HG02763 (cell line): ENCODE data around the gene CGB2.
"Not testable (repeated sequence)": the region's sequence is repeated elsewhere in the genome, so short reads cannot be mapped to it uniquely, and the experiment has no call there.

ENCODE experiments used
- ATAC-seq: cut with Tn5 transposase; IDR thresholded peaks from one replicate; pipeline ENCODE4 v1.9.1; 2021; ENCODE audit warnings: mild to moderate bottlenecking, moderate library complexity; ENCODE audit not compliant: unreplicated experiment

The CGB2 gene

DNA sequence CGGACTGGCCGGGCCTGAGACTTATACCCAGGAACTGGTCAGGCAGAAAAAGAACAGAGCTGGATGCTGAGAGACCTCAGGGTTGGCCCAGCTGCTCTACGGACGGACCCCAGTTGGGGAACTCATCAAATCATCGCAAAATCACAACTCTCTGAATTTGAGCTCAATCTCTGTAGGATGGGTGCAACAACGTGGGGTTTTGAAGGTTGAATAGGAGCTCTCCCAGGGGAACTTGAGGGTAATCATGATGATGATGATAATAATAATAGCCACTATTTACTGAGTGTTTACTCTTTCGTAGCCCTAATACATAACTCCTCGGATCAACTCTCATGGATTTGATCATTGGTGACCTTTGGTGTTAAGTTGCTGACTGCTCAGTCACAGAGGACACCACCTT, 1.4 kb upstream of the CGB2 start:
- not testable (repeated sequence) for ATAC-seq

DNA sequence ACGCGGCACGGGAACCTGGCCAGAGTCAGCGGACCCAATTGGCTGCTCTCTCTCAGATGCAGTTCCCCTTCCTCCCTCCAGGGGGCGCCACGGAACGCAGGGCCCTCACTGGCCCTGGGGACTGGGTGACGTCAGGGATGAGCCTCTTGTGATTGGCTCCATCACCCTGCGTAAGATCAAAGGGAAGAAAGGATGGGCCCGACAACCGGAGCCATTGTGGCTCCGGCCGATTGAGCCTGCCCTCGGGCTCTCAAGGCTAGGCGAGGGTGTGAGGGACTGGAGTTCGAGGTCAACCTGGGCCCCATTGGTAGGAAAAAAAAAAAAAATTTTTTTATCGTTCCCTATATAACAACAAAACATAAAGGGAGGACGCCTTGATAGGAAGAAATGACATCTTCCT, 5.1 kb downstream of the CGB2 start, which contains the start of gene CGB1:
TSS of gene CGB1 (minus strand) at position 81 of the 400 bp plus-strand sequence. CDS start 184 bp downstream, outside the sequence.
- ATAC-seq = not testable (repeated sequence)

DNA sequence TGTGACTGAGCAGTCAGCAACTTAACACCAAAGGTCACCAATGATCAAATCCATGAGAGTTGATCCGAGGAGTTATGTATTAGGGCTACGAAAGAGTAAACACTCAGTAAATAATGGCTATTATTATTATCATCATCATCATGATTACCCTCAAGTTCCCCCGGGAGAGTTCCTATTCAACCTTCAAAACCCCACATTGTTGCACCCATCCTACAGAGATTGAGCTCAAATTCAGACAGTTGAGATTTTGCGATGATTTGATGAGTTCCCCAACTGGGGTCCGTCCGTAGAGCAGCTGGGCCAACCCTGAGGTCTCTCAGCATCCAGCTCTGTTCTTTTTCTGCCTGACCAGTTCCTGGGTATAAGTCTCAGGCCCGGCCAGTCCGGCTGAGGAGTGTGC, 6.4 kb downstream of the CGB2 start:
- ATAC-seq = not testable (repeated sequence)

DNA sequence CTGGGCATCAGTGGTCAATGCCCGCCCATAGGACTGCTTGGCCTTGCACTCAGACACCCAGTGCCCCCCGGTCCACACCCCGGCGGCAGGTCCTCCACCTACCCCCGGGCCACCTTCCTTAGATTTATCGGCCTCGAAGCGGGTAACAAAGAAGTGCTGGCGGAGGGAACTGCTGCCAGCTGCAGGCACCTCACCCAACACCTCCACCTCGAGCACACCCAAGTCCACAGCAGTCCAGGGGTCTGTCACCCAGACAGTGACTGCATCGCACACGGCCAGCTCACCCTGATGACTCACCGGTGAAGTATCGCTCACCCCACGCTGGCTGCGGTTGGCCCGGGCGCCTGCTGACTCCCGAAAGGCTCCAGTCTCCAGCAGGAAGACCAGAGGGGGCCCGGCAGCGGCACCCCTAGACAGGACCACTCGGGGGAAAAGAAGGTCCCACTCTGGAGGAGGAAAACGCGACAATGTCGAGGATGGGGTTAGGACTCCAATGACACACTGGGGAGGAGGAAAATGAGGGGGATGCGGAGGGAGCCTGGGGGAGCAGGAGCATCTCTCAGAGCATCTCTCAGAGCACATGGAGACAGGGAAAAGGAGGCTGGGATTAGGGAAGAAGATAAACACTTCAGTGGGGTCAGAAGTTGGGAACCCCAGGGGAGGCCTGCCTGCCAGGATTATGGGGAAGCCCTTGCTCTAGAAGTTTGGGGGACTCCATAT, 7.0 kb downstream of the CGB2 start:
- ATAC-seq = not testable (repeated sequence)

DNA sequence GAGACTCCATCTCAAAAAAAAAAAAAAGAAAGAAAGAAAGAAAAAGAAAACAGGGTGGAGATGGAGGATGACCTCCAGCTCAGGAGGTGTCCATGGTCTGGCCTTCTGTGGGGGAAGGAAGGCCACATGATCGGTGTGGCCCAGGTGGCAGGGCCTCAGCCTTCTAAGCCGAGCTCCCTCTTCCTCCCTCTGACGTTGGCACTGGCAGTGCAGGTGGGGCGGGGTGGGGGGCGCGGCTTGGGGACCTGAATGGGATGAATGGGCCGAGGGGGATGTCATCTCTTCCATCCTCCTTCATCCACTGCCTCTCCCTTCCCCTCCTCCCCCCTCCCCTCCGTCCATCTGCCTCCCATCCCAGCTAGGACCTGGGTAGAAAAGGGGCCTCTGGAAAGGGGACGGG, 8.0 kb downstream of the CGB2 start:
- ATAC-seq = not testable (repeated sequence)

DNA sequence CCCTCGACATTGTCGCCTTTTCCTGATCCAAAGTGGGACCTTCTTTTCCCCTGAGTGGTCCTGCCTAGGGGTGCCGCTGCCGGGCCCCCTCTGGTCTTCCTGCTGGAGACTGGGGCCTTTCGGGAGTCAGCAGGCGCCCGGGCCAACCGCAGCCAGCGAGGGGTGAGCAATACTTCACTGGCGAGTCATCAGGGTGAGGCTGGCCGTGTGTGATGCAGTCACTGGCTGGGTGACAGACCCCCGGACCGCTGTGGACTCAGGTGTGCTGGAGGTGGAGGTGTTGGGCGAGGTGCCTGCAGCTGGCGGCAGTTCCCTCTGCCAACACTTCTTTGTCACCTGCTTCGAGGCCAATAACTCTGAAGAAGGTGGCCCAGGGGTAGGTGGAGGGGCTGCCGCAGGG, 10.5 kb downstream of the CGB2 start:
- ATAC-seq = no peak

DNA sequence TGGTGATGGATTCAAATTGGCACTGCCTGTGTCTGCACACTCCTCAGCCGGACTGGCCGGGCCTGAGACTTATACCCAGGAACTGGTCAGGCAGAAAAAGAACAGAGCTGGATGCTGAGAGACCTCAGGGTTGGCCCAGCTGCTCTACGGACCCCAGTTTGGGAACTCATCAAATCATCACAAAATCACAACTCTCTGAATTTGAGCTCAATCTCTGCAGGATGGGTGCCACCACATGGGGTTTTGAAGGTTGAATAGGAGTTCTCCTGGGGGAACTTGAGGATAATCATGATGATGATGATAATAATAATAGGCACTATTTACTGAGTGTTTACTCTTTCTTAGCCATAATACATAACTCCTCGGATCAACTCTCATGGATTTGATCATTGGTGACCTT, 11.0 kb downstream of the CGB2 start:
- ATAC-seq = not testable (repeated sequence)

DNA sequence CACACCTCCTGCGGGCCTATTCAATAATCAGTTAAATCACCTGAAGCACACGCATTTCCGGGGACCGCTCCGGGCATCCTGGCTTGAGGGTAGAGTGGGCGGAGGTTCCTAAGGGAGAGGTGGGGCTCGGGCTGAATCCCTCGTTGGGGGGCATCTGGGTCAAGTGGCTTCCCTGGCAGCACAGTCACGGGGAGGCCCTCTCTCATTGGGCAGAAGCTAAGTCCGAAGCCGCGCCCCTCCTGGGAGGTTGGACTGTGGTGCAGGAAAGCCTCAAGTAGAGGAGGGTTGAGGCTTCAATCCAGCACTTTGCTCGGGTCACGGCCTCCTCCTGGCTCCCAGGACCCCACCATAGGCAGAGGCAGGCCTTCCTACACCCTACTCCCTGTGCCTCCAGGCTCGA, 11.9 kb downstream of the CGB2 start, which contains the start of gene CGB5:
TSS of gene CGB5 (plus strand) at position 301 of the 400 bp plus-strand sequence. CDS start 362 bp downstream, outside the sequence.
- ATAC-seq = not testable (repeated sequence)

DNA sequence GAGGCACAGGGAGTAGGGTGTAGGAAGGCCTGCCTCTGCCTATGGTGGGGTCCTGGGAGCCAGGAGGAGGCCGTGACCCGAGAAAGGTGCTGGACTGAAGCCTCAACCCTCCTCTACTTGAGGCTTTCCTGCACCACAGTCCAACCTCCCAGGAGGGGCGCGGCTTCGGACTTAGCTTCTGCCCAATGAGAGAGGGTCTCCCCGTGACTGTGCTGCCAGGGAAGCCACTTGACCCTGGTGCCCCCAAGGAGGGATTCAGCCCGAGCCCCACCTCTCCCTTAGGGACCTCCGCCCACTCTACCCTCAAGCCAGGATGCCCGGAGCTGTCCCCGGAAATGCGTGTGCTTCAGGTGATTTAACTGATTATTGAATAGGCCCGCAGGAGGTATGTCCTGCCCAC, 17.3 kb downstream of the CGB2 start, which contains the start of gene CGB8:
TSS of gene CGB8 (minus strand) at position 101 of the 400 bp plus-strand sequence. CDS start 372 bp downstream, outside the sequence.
- not testable (repeated sequence) for ATAC-seq

DNA sequence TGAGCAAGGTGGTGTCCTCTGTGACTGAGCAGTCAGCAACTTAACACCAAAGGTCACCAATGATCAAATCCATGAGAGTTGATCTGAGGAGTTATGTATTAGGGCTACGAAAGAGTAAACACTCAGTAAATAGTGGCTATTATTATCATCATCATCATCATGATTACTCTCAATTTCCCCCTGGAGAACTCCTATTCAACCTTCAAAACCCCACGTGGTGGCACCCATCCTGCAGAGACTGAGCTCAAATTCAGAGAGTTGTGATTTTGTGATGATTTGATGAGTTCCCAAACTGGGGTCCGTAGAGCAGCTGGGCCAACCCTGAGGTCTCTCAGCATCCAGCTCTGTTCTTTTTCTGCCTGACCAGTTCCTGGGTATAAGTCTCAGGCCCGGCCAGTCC, 18.1 kb downstream of the CGB2 start:
- ATAC-seq = not testable (repeated sequence)

DNA sequence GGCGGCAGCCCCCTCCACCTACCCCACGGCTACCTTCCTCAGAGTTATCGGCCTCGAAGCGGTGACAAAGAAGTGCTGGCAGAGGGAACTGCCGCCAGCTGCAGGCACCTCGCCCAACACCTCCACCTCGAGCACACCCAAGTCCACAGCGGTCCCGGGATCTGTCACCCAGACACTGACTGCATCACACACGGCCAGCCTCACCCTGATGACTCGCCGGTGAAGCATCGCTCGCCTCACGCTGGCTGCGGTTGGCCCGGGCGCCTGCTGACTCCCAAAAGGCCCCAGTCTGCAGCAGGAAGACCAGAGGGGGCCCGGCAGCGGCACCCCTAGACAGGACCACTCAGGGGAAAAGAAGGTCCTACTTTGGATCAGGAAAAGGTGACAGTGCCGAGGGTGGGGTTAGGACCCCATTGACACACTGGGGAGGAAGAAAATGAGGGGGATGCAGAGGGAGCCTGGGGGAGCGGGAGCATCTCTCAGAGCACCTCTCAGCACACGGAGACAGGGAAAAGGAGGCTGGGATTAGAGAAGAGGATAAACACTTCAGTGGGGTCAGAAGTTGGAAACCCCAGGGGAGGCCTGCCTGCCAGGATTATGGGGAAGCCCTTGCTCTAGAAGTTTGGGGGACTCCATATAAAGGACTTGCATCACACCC, 18.8 kb downstream of the CGB2 start:
- ATAC-seq = not testable (repeated sequence)

DNA sequence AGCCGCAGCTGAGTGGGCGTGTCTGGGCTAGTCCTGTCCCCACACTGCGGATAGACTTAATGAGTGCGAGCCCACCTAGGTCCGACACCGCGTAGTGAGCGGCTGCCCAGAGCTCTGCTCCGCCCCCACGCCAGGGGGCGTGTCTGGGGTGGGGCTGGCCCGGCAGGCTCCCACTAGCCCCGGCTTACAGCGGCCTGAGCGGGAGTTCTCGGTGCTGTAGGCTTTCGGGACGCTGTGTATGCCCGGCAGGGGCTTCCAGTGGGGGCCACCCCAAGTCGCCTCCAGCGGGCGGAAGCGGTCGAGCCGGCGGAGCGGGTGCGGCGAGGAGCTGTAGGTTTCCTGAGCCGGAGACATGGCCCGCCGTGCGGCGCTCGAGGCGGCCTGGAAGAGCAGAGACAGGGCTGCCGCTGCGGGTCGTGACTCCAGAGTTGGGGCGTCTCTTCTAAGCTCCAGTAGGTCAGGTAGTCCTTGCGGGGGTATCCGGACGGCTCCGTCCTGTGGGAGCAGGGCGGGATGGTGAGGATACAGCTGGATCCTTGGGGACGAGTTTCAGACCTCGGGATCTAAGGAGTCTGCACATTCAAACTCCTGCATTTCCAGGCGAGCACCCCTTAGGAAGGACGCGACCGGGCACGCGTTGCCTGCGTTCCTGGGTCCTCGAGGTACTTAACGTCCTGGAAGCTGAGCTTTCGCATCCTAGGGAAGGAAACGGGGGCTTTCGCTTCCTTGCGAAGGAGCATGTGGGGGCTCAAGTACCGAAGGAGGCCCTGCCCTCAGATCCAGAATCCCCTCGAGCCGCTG, 24.6 kb downstream of the CGB2 start:
- ATAC-seq = no peak

DNA sequence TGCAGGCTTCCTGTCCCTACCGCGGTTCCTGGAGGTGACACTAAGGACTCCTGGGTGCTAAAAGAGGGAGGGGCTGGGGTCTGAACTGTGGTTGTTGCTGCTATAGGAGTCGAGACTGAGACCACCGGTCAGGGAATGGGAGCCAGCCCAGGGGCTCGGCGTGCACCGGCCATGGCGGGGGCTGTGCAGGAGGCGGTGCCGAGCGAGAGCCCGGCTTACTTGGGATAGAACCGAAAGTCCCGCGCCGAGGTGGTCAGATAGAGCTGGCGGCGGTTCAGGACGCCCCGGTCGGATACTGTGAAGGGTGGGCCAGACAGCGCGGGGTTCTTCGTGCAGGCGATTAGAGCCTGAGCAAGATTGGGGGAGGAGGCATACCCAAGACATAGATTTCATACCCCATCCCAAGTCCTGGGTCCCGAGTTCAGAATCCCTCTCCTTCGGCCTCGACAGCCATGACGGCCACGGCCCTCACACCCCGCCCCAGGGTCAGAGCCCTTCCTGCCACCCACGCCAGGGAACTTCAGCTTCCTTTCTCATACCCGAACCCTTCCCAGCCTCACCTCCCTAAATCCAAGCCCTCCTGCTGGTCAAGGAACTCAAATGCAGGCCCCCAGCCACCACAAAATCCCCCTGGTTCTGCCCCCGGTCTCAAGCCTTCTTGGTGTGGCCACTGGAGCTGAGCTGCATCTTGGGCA, 25.4 kb downstream of the CGB2 start:
- not testable (repeated sequence) for ATAC-seq

DNA sequence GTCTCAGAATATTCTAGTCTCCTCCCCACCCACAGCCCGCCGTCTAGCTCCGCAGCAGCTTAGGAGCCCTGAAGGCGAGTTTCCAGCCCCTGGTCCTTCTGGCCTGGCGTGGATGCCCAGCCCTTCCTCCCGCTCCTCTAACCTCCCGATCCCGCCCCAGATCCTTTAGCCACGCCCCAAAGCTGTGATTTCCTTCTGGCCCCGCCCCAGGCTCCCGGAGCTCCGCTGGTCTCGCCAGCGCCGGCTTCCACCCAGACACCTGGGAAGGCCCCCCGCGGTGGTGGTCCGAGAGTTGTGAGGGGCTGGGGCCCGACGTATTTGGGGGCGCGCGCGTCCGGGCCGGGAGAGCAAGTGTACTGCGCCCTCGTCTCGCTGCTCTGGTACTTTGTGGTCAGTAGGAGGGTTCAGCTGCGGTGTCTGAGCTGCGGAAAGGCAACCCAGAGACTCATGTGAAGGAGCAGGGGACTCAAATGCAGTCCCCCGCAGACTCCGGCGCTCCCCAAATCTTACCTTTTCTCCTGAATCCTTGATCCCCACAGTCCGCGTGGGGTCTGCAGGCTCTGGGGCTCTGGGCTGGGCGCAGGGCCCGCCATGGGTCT, 26.0 kb downstream of the CGB2 start, which contains the start of gene CGB7:
TSS of gene CGB7 (minus strand) at position 114 of the 599 bp plus-strand sequence. CDS start 2,374 bp downstream, outside the sequence.
- ATAC-seq = no peak

DNA sequence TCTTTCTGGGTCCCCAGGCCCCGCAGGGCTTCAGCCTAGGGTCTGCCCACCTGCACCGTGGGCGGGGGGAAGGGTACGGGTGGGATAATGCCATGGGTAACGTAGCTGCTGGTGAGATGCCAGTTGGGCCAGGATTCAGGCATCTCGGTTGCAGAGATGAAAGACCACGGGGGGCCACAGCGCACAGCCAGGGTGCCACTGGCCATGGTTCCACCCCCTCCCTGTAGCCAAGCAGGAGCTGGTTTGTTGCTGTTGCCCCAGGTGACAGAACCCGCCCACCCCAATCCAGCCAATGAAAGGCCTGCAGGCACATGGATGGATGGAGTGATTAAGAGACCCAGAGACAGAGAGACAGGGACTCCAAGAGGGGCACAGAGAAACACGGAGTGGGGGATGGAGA, 26.9 kb downstream of the CGB2 start:
- ATAC-seq = no peak

DNA sequence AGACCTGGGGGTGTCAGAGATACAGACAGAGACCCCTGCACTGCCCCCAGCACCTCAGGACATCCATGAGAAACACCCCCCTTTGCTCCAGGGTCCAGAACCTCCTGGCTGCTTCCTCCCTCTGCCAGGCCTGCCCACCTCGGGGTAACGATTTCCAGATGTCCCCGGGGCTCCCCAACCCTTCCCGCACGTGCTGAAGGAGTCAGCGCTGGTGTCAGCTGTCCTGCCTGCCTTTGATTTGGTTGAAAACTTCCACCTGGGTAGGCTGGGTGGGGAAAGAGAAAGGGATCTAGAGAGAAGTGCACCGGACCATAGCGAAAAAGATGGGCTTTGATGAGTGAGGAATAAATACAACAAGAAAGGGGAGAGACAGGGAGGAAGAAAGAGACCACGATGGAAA, 27.4 kb downstream of the CGB2 start:
- ATAC-seq = no peak

DNA sequence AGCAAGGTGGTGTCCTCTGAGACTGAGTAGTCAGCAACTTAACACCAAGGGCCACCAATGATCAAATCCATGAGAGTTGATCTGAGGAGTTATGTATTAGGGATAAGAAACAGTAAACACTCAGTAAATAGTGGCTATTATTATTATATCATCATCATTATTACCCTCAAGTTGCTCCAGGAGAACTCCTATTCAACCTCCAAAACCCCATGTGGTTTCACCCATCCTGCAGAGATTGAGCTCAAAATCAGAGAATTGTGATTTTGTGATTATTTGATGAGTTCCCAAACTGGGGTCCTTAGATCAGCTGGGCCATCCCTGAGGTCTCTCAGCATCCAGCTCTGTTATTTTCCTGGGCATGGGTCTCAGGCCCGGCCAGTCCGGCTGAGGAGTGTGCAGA, 29.3 kb downstream of the CGB2 start:
- no peak for ATAC-seq

DNA sequence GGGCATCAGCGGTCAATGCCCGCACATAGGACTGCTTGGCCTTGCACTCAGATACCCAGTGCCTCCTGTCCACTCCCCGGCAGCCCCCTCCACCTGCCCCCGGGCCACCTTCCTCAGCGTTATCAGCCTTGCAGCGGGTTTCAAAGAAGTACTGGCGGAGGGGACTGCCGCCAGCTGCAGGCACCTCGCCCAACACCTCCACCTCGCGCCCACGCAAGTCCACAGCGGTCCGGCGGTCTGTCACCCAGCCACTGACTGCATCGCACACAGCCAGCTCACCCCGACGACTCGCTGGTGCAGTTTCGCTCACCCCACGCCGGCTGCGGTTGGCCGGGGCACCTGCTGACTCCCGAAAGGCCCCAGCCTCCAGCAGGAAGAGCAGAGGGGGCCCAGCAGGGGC, 29.8 kb downstream of the CGB2 start:
- no peak for ATAC-seq

DNA sequence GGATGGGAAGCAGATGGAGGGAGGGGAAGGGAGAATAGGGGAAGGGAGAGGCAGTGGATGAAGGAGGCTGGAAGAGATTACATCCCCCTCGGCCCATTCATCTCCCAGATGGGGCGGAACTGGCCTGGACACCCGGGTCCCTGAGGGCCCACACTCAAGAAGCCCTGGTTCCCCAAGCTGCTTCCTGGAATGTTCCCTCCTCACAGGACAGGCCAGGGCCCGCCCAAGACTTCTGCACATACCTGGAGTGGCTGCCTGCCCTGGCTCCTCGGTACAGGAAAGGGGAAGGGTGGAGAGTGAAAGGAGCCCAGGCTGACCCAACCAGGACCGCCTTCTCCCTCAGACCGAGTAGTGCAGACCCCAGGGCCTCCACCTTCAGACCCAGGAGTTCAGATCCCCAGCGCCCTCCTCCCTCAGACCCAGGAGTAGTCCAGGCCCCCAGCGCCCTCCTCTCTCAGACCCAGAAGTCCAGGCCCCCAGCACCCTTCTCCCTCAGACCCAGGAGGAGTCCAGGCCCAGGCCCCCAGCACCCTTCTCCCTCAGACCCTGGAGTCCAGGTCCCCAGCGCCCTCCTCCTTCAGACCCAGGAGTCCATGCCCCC, 32.4 kb downstream of the CGB2 start:
- ATAC-seq = no peak
